ENCODE data around the gene PCDHGA5. TPM values are rescaled to one million over a fixed set of nuclear protein-coding genes. Genes with fewer than 3 reads are reported as not detected.

The PCDHGA5 gene
- total RNA-seq, 1 experiment from 2014 or later, result 0.05 TPM

- no peak overlapping the region for H2AFZ ChIP-seq (ENCODE audit: low read depth, low read length, poor library complexity, severe bottlenecking)
- no peak overlapping the region for H3K27ac ChIP-seq (ENCODE audit: low read depth, low read length)
- CTCF ChIA-PET, result no interaction called here
- intact Hi-C loops (cut with micrococcal nuclease), result no loop called here
- RAD21 ChIA-PET (ENCODE audit: low non-redundant PET in 1 of 2, low total read pairs in 2 of 2, uncharacterized antibody in 2 of 2, unreplicated experiment in 2 of 2), result no interaction called here
- H3K9ac ChIP-seq (ENCODE audit: low read length), result no peak overlapping the region
- no peaks in the 10 kb centered on the region for H3K27me3 ChIP-seq (ENCODE audit: insufficient read depth, low read length)
- H3K79me2 ChIP-seq (ENCODE audit: insufficient read depth, low read length), result no peaks in the 10 kb centered on the region
- TF ChIP-seq ZBTB33 (IDR thresholded peaks at IDR 0.05; ENCODE audit: extremely low read depth, insufficient replicate concordance, low read length), result no peak
- TF ChIP-seq CBX3 (IDR thresholded peaks at IDR 0.05; ENCODE audit: low read depth), result no peak
- TF ChIP-seq RAD21 (IDR thresholded peaks at IDR 0.05; ENCODE audit: low read depth), result no peak
- H3K4me1 ChIP-seq (ENCODE audit: control insufficient read depth in 1 of 2, insufficient read depth in 2 of 2, low read length in 2 of 2), result peaks cover 0 to 2% of the 10 kb centered on the region in 2 experiments; a peak in 1 of 4 replicates
- no peak for ATAC-seq
- H3K4me2 ChIP-seq (ENCODE audit: low read length), result no peak overlapping the region
- no TSS peak for BruUV-seq (replicated peaks)
- no peak for DNase-seq (ENCODE audit: low read depth, low spot score)
- H3K9me3 ChIP-seq (ENCODE audit: control insufficient read depth in 1 of 2, insufficient read depth in 1 of 2, low read depth in 1 of 2, low read length in 2 of 2), result peaks cover 0 to 4% of the 10 kb centered on the region in 2 experiments; a peak in 2 of 4 replicates
- H3K9me2 ChIP-seq (ENCODE audit: insufficient read depth), result no peaks in the 10 kb centered on the region
- H3K4me3 ChIP-seq (replicated peaks in 1 of 2; ENCODE audit: low read depth in 1 of 2, low read length in 2 of 2), result no peak overlapping the region
- POLR2A ChIA-PET, result no interaction called here
- H3K36me3 ChIP-seq (ENCODE audit: control insufficient read depth in 1 of 2, insufficient read depth in 2 of 2, low read length in 2 of 2), result no peaks in the 10 kb centered on the region
- no peaks in the 10 kb centered on the region for H4K20me1 ChIP-seq (ENCODE audit: insufficient read depth)
These were observed 37.7 kb upstream of the PCDHGA5 start for GRCh38 chr5:141326088-141326854.

DNA sequence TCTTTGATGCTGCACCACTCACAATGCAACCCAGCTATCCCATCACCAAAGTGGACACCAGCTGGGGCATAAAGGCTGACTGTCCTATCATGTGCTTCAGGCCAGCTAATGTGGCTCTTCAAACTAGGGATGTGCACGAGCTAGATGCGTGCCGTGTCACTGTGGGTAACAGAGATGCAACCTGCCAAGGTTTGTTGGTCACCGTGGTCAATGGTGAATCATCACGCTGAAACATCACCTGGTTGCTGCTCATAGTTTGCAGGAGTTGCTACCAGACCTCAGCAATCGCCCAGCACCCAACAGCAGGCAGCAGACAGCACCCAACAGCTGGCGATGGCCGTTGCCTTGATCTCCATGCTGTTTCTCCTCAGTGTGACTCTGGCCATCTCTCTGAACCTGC is 35.7 kb upstream of the PCDHGA5 start:
- no peak overlapping the region for H3K4me2 ChIP-seq (ENCODE audit: low read length)
- no peak for ATAC-seq
- H3K9me3 ChIP-seq (ENCODE audit: control insufficient read depth in 1 of 2, insufficient read depth in 1 of 2, low read depth in 1 of 2, low read length in 2 of 2), result no peaks in the 10 kb centered on the region
- H3K27me3 ChIP-seq (ENCODE audit: insufficient read depth, low read length), result no peaks in the 10 kb centered on the region
- ChIA-PET CTCF (interaction anchor here (1.7 kb wide), 1 partner anchor 8 kb away, joined by 6 read pairs; the partner anchor contains the start of gene TAF7), RAD21 (ENCODE audit: low non-redundant PET in 1 of 2, low total read pairs in 2 of 2, uncharacterized antibody in 2 of 2, unreplicated experiment in 2 of 2) (no interaction called here), POLR2A (no interaction called here)
- H2AFZ ChIP-seq (ENCODE audit: low read depth, low read length, poor library complexity, severe bottlenecking), result no peak overlapping the region
- H3K79me2 ChIP-seq (ENCODE audit: insufficient read depth, low read length), result no peaks in the 10 kb centered on the region
- no peaks in the 10 kb centered on the region for H3K4me1 ChIP-seq (ENCODE audit: control insufficient read depth in 1 of 2, insufficient read depth in 2 of 2, low read length in 2 of 2)
- H3K4me3 ChIP-seq (replicated peaks in 1 of 2; ENCODE audit: low read depth in 1 of 2, low read length in 2 of 2), result no peak overlapping the region
- BruUV-seq (replicated peaks), result no TSS peak
- DNase-seq (ENCODE audit: low read depth, low spot score), result no peak
- H3K9me2 ChIP-seq (ENCODE audit: insufficient read depth), result no peaks in the 10 kb centered on the region
- no peak overlapping the region for H3K27ac ChIP-seq (ENCODE audit: low read depth, low read length)
- no peaks in the 10 kb centered on the region for H4K20me1 ChIP-seq (ENCODE audit: insufficient read depth)
- H3K36me3 ChIP-seq (ENCODE audit: control insufficient read depth in 1 of 2, insufficient read depth in 2 of 2, low read length in 2 of 2), result no peaks in the 10 kb centered on the region
- intact Hi-C loops (cut with micrococcal nuclease), result no loop called here
- no peak overlapping the region for H3K9ac ChIP-seq (ENCODE audit: low read length)
- TF ChIP-seq MAX (IDR thresholded peaks at IDR 0.05), result no peak
- TF ChIP-seq ZFX (IDR thresholded peaks at IDR 0.05), result no peak
- TF ChIP-seq POLR2AphosphoS5 (IDR thresholded peaks at IDR 0.05; ENCODE audit: low read depth, low read length), result no peak
- TF ChIP-seq, protein P1, sequence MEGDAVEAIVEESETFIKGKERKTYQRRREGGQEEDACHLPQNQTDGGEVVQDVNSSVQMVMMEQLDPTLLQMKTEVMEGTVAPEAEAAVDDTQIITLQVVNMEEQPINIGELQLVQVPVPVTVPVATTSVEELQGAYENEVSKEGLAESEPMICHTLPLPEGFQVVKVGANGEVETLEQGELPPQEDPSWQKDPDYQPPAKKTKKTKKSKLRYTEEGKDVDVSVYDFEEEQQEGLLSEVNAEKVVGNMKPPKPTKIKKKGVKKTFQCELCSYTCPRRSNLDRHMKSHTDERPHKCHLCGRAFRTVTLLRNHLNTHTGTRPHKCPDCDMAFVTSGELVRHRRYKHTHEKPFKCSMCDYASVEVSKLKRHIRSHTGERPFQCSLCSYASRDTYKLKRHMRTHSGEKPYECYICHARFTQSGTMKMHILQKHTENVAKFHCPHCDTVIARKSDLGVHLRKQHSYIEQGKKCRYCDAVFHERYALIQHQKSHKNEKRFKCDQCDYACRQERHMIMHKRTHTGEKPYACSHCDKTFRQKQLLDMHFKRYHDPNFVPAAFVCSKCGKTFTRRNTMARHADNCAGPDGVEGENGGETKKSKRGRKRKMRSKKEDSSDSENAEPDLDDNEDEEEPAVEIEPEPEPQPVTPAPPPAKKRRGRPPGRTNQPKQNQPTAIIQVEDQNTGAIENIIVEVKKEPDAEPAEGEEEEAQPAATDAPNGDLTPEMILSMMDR (IDR thresholded peaks at IDR 0.05 in 2 of 3, conservative IDR thresholded peaks at IDR 0.05 in 1 of 3; ENCODE audit: borderline replicate concordance in 1 of 3, insufficient read depth in 1 of 3, low read depth in 2 of 3, low read length in 2 of 3), result no peak
- no peak for TF ChIP-seq SP1 (IDR thresholded peaks at IDR 0.05; ENCODE audit: low read depth)
- TF ChIP-seq YY1 (IDR thresholded peaks at IDR 0.05; ENCODE audit: extremely low read depth, insufficient replicate concordance, low read depth, low read length), result no peak
- TF ChIP-seq SRF (IDR thresholded peaks at IDR 0.05; ENCODE audit: low read depth), result no peak
- TF ChIP-seq EZH2 (IDR thresholded peaks at IDR 0.05), result no peak
- TF ChIP-seq POLR2A (IDR thresholded peaks at IDR 0.05; ENCODE audit: borderline replicate concordance, extremely low read depth, insufficient read depth, insufficient read length), result no peak
- TF ChIP-seq EZH2phosphoT487 (IDR thresholded peaks at IDR 0.05; ENCODE audit: borderline replicate concordance), result no peak
- no peak for TF ChIP-seq RAD21 (IDR thresholded peaks at IDR 0.05; ENCODE audit: low read depth)
- TF ChIP-seq ZBTB33 (IDR thresholded peaks at IDR 0.05; ENCODE audit: extremely low read depth, insufficient replicate concordance, low read length), result no peak
